ENCODE data around the gene ANK2. TPM values are rescaled to one million over a fixed set of nuclear protein-coding genes. Genes with fewer than 3 reads are reported as not detected.

ANK2 gene
- total RNA-seq, 1 donor from 2014 or later = 14.0 TPM

DNA sequence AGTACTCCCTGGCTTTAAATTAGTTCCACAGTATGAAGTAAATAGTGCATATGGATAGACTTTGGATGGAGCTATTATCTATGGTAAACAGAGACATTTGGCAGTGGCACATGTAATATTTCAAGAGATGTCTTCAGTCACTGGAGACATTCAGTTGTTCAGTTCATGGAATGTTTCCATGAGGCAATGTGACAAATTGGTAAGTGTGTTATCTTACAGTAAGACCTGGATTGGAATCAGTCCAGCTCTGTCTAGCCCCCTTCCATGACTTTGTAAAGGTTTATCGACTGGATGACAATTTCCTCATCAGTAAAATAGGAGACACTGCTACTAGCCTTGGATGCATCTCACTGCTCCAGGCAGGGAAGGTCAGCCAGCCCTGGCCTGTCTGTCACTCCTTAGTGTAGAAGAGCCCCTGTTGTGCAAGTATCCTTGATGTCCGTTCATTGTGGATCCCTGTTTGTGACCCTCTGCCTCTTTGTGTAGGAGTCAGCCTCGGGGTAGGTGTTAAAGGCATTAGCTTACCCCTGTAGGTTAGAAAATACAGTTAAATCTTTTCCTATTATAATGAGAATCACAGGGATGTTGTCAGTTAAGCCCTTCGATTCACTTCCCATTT lies 335.9 kb downstream of the ANK2 start:
- Histone ChIP-seq H3K27ac (no peak overlapping the region), H3K4me1 (peaks cover 14% of the 10 kb centered on the region), H3K27me3 (ENCODE audit: low read depth) (no peaks in the 10 kb centered on the region), H3K9me3 (no peaks in the 10 kb centered on the region), H3K4me3 (no peak overlapping the region), H3K36me3 (no peaks in the 10 kb centered on the region)
- ATAC-seq (no peak), DNase-seq (no peak)
- TF ChIP-seq, protein P1, sequence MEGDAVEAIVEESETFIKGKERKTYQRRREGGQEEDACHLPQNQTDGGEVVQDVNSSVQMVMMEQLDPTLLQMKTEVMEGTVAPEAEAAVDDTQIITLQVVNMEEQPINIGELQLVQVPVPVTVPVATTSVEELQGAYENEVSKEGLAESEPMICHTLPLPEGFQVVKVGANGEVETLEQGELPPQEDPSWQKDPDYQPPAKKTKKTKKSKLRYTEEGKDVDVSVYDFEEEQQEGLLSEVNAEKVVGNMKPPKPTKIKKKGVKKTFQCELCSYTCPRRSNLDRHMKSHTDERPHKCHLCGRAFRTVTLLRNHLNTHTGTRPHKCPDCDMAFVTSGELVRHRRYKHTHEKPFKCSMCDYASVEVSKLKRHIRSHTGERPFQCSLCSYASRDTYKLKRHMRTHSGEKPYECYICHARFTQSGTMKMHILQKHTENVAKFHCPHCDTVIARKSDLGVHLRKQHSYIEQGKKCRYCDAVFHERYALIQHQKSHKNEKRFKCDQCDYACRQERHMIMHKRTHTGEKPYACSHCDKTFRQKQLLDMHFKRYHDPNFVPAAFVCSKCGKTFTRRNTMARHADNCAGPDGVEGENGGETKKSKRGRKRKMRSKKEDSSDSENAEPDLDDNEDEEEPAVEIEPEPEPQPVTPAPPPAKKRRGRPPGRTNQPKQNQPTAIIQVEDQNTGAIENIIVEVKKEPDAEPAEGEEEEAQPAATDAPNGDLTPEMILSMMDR (IDR thresholded peaks at IDR 0.05) = no peak
- intact Hi-C loops (cut with DNase I) = no loop called here

DNA sequence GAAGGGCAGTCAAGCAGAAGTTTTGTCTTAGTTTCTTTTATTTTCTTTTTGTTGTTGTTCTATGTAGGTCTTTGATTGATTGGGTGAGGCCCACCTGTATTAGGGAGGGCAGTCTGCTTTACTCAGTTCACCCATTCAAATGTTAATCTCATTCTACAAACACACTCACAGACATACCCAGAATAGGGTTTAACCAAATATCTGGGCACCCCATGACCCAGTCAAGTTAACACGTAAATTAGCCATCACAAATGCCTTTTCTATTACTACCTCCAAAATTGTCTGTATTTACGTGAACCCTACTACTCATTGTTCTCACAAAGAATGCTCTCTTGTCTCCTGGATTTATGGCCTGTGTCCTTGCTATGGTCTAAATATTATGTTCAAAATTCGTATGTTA lies 339.7 kb downstream of the ANK2 start:
- TF ChIP-seq, protein P1 (IDR thresholded peaks at IDR 0.05) = no peak
- intact Hi-C loops (cut with DNase I) = no loop called here
- H3K9me3 ChIP-seq = no peaks in the 10 kb centered on the region
- H3K4me3 ChIP-seq = no peak overlapping the region
- no peaks in the 10 kb centered on the region for H3K36me3 ChIP-seq
- ATAC-seq (no peak), DNase-seq (no peak)
- H3K27ac ChIP-seq = no peak overlapping the region
- H3K4me1 ChIP-seq = no peaks in the 10 kb centered on the region
- H3K27me3 ChIP-seq (ENCODE audit: low read depth) = no peaks in the 10 kb centered on the region

DNA sequence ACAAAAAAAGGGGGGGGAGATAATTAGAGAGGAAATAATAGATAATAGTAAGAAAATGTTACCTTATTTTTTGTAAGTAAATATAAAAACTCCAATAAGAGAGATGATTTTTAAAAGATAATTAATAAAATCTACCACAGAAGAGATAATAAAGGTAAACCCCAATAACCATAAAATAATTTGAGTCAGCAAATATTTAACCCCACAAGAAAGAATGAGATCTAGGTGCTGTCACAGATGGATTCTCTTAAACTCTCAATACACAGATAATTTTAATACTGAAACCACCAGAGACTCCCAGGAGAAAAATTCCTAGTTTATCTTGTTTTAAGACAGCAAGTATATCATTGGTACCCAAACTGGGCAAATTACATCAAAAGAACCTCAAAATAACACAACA lies 341.4 kb downstream of the ANK2 start:
- DNase-seq = no peak
- H3K27me3 ChIP-seq (ENCODE audit: low read depth) = no peaks in the 10 kb centered on the region
- H3K9me3 ChIP-seq = no peaks in the 10 kb centered on the region
- no peaks in the 10 kb centered on the region for H3K36me3 ChIP-seq
- no peak overlapping the region for H3K27ac ChIP-seq
- no peak for ATAC-seq
- H3K4me1 ChIP-seq = peaks cover 9% of the 10 kb centered on the region
- no peak overlapping the region for H3K4me3 ChIP-seq
- TF ChIP-seq, protein P1 (IDR thresholded peaks at IDR 0.05) = no peak
- intact Hi-C loops (cut with DNase I) = no loop called here

DNA sequence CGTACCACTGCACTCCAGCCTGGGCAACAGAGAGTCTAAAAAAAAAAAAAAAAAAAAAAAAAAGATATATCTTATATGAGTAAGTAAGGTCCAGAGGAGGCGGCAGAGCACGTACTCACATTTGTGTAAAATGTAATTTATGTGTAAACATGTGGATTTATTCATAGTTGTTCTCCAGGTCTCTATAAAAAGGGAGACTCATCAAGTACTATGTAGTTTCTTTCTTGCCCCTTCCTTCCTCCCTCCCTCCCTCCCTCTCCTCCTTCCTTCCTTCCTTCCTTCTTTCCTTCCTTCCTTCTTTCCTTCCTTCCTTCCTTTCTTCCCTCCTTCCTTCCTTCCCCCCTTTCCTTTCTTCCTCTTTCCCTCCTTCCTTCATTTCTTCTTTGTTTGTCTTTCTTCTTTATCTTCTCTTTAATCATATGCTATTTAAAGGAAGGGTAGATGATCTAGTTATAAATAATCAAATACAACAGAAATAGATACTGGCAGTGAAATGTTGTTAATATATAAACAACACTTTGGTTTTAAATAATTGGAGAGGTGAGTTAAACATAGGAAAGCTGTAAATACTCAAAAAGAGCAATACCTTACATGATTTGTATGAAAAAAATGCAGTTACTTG lies 344.8 kb downstream of the ANK2 start:
- Histone ChIP-seq H3K4me3 (no peak overlapping the region), H3K4me1 (peaks cover 9% of the 10 kb centered on the region), H3K36me3 (no peaks in the 10 kb centered on the region), H3K27ac (no peak overlapping the region), H3K27me3 (ENCODE audit: low read depth) (no peaks in the 10 kb centered on the region), H3K9me3 (no peaks in the 10 kb centered on the region)
- TF ChIP-seq, protein P1 (IDR thresholded peaks at IDR 0.05) = no peak
- DNase-seq (no peak), ATAC-seq (no peak)
- intact Hi-C loops (cut with DNase I) = no loop called here

DNA sequence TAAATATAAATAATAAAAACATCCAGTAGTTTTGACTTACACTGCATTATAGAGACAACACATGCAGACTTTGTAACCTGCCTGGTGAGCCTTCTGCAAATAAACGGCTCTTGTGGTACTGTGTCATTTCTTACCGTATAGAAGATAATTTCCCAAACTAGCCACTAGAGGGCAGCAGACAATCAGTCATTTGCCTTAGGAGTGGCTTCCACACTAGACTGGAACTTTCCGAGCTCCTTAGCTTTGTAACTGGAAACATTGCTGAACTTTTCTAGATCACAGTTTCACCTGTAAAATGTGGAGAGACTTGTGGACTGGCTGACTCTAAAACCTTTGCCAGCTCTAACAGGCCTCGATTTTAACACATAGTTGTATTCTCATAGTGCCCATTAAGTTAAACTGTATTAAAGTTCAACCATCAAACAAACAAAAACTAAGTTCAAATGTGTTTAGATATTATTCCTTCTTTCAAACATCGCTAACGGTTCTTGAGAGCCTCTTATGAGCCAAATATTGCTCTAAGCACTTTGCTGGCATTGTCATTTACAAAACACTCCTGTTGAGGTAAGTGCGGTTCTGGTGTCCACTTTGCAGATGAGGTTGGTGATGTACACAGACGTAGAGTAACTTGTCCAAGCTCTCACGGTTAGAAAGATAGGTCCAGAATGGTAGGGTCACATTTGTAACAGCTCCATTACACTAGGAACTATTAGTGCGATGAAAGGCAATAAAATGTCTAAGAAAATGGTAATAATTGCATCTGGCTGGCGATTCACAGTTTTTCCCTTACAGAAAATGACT lies 345.5 kb downstream of the ANK2 start:
- ATAC-seq = peak; percentile 95 to 96

More for the DNA sequence above, 345.5 kb downstream of the ANK2 start:
- Histone ChIP-seq H3K4me1 (peaks cover 9% of the 10 kb centered on the region), H3K27me3 (ENCODE audit: low read depth) (no peaks in the 10 kb centered on the region), H3K36me3 (no peaks in the 10 kb centered on the region), H3K27ac (no peak overlapping the region), H3K9me3 (no peaks in the 10 kb centered on the region), H3K4me3 (no peak overlapping the region)
- intact Hi-C loops (cut with DNase I) = no loop called here
- TF ChIP-seq, protein P1 (IDR thresholded peaks at IDR 0.05) = peak; percentile 90
- no peak for DNase-seq
